Adrenal gland (tissue), 12 donors: ENCODE measurements around the gene DEF6. TPM values are rescaled to one million over a fixed set of nuclear protein-coding genes. Genes with fewer than 3 reads are reported as not detected.
A peak's percentile ranks its signal among the peaks of the same experiment; 100 is the strongest.

Experiments used
- DNase-seq, 7 donors: peaks; one replicate each; pipeline ENCODE4 v3.0.0-alpha.2; 2019 to 2020
- H3K27ac ChIP-seq, 5 donors: fragments of 200-600 bp; sonication (generic) in 4 of 5; 1 replicate in 3 of 5; 2 replicates in 2 of 5; pipeline versions ENCODE4 v1.5.1 to v1.8.0; 2016 to 2020; ENCODE audit warnings: mild to moderate bottlenecking in 1 of 5
- H3K27me3 ChIP-seq: fragments of 200-600 bp; 2 replicates; pipeline ENCODE4 v1.8.0; 2021
- H3K36me3 ChIP-seq, 2 donors: fragments of 200-600 bp; replicated peaks in 1 of 2; 1 replicate in 1 of 2; 2 replicates in 1 of 2; pipeline versions ENCODE4 v1.5.1 to v1.8.0; 2018 to 2022
- H3K4me1 ChIP-seq, 2 donors: fragments of 200-600 bp; replicated peaks in 1 of 2; 1 replicate in 1 of 2; 2 replicates in 1 of 2; pipeline versions ENCODE4 v1.5.1 to v1.8.0; 2018 to 2021
- H3K4me3 ChIP-seq, 4 donors: fragments of 200-600 bp; sonication (generic) in 3 of 4; one replicate each; pipeline ENCODE4 v1.5.1; 2016 to 2018
- H3K9me3 ChIP-seq, 3 donors: fragments of 200-600 bp; sonication (generic) in 1 of 3; replicated peaks in 1 of 3; 1 replicate in 2 of 3; 2 replicates in 1 of 3; pipeline versions ENCODE4 v1.5.1 to v1.8.0; 2016 to 2021
- CTCF ChIP-seq, 6 experiments: fragments of 450-650 bp in 4 of 6; fragments of 200-600 bp in 2 of 6; sonication (generic) in 1 of 6; IDR thresholded peaks; 1 replicate in 5 of 6; 2 replicates in 1 of 6; pipeline versions ENCODE4 v1.5.1 to v1.8.0; 2016 to 2021; ENCODE audit warnings: antibody characterized with exemption in 6 of 6, mild to moderate bottlenecking in 2 of 6, moderate library complexity in 1 of 6
- POLR2A ChIP-seq, 2 donors: fragments of 450-650 bp; IDR thresholded peaks; one replicate each; pipeline ENCODE4 v1.6.1; 2017; ENCODE audit warnings: antibody characterized with exemption in 2 of 2, mild to moderate bottlenecking in 2 of 2, moderate library complexity in 1 of 2
- WGBS, 4 donors: extraction: QIAGEN DNeasy Blood & Tissue Kit in 2 of 4; methylation state at CpG; one replicate each; pipeline versions ENCODE4 v1.1.5 to v1.1.7; 2013 to 2017; 5-methylcytosine and 5-hydroxymethylcytosine counted together
- intact Hi-C, 2 donors: fragments of 100-400 bp; cut with DNase I; formaldehyde crosslinking; loops; one replicate each; pipeline versions ENCODE4 v1.14.1 to v1.15.0; 2022 to 2023
- polyA plus RNA-seq, 3 donors: library from polyadenylated mRNA; stranded (reverse); fragments of 200-250 nt in 2 of 3; fragments of 350-450 nt in 1 of 3; fragmentation: Illumina TruSeq in 1 of 3; extraction: RNeasy Lipid Tissue Mini Kit (QIAGEN cat#74804) in 1 of 3; gene quantifications; one replicate each; pipeline ENCODE4 v1.2.3, GENCODE V29; 2013 to 2014
- total RNA-seq, 9 donors: library from RNA; depleted of rRNA in 4 of 9; stranded (reverse); fragments of >200 nt in 4 of 9; fragments of 120-200 nt in 1 of 9; fragmentation: NEBNext Ultra II Directional in 1 of 9; extraction: Animal tissue kit (Norgen Biotek cat#: 25700) in 1 of 9; gene quantifications; one replicate each; pipeline versions ENCODE4 v1.1.0 to v1.2.4, GENCODE V29; 2013 to 2023
- donor health status: healthy with polysubstance abuse.
- donor health status: Bipolar disorder and iron deficiency.
- donor health status: DM: yes; HTN: yes; CAD: no.
- donor health status: DM: no; HTN: no; CAD: no.
- donor health status: DM: no; HTN: no; CAD: no.
- donor health status: DM: yes; HTN: yes; CAD: no.

DEF6 gene
- total and polyA plus RNA-seq, 12 donors: 1.6 to 26.1 (median 6.1) TPM

DNA sequence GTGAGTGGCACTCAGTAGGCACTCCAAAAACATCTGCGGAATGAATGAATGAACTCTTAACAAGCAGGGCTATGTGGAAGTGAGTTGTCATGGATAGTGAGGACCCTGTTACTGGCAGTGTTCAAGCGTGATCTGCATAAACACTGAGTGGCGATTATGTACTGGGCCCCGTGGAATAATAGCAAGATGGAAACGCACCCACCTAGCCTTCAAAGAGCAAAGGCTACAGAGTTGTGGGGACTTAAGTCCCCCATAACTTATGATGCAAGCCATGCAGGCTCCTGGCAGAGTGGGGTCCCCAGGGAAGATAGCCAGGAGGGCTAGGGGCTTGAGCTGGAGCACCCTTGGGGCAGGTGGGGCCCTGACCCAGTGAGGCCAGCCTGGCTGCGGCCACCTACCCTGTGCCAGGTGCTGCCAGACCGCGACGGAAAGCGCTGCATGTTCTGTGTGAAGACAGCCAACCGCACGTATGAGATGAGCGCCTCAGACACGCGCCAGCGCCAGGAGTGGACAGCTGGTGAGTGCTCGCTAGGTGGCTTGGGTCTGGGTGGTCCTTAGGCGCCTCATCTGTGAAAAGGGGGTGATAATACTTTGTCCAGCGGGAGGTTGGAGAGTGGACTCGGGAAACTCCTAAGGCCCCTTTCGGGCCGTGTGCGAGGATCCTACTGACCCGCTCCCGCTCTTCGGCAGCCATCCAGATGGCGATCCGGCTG lies 20.0 kb downstream of the DEF6 start:
- WGBS, 4 donors: 28 to 46% (median 36%) methylated on average over 14 to 28 of the region's 28 CpGs
- no peak for DNase-seq

GRCh38 chr6:35318196-35319171 lies 20.9 kb downstream of the DEF6 start:
- TF ChIP-seq POLR2A (IDR thresholded peaks at IDR 0.05): no peak
- TF ChIP-seq CTCF (IDR thresholded peaks at IDR 0.05): peak in 1 of 6 experiments; percentile 3
- peak overlapping the region in 2 of 4 donors; percentile 35 to 56 for H3K4me3 ChIP-seq
- intact Hi-C loops: no loop called here
- peak; percentile 79 to 89 (median 82) for DNase-seq
- H3K27me3 ChIP-seq: no peaks in the 10 kb centered on the region
- peak overlapping the region in 2 of 5 donors; percentile 10 to 15 for H3K27ac ChIP-seq
- WGBS, 4 donors: 20 to 43% (median 32%) methylated on average over 38 to 55 of the region's 55 CpGs
- no peaks in the 10 kb centered on the region for H3K36me3 ChIP-seq
- H3K4me1 ChIP-seq: peaks cover 5 to 10% of the 10 kb centered on the region in 2 donors
- H3K9me3 ChIP-seq: no peaks in the 10 kb centered on the region

More for the DNA sequence above, 20.0 kb downstream of the DEF6 start:
- no peaks in the 10 kb centered on the region for H3K36me3 ChIP-seq
- peak overlapping the region in 1 of 5 donors; percentile 10 for H3K27ac ChIP-seq
- peak overlapping the region in 2 of 4 donors; percentile 35 to 56 for H3K4me3 ChIP-seq
- H3K27me3 ChIP-seq: no peaks in the 10 kb centered on the region
- no peaks in the 10 kb centered on the region for H3K9me3 ChIP-seq
- TF ChIP-seq CTCF (IDR thresholded peaks at IDR 0.05): no peak
- no peak for TF ChIP-seq POLR2A (IDR thresholded peaks at IDR 0.05)
- peaks cover 5 to 13% of the 10 kb centered on the region in 2 donors for H3K4me1 ChIP-seq
- intact Hi-C loops: no loop called here

DNA sequence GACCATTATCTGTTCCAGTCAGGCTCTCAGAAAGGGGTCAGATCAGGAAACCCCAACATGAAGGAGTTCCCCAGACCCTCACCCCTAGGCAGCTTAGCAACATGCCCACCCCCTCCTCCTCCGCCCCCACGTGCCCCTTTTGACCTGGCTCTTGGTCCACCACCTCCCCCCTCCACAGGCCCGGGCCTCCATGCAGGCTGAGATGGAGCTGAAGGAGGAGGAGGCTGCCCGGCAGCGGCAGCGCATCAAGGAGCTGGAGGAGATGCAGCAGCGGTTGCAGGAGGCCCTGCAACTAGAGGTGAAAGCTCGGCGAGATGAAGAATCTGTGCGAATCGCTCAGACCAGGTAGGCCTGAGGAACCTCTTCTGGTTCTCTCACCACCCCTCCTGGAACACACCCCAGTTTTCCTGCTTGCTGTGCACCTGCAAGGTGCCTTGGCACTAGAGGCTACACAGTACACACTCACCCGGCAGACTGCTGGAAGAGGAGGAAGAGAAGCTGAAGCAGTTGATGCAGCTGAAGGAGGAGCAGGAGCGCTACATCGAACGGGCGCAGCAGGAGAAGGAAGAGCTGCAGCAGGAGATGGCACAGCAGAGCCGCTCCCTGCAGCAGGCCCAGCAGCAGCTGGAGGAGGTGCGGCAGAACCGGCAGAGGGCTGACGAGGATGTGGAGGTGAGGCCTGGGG lies 21.9 kb downstream of the DEF6 start:
- H3K4me1 ChIP-seq: peaks cover 5 to 10% of the 10 kb centered on the region in 2 donors
- WGBS, 4 donors: 93 to 97% (median 94%) methylated on average over 9 to 20 of the region's 20 CpGs
- TF ChIP-seq CTCF (IDR thresholded peaks at IDR 0.05): no peak
- no peak for TF ChIP-seq POLR2A (IDR thresholded peaks at IDR 0.05)
- H3K9me3 ChIP-seq: no peaks in the 10 kb centered on the region
- no peak overlapping the region for H3K4me3 ChIP-seq
- H3K27ac ChIP-seq: no peak overlapping the region
- H3K36me3 ChIP-seq: no peaks in the 10 kb centered on the region
- H3K27me3 ChIP-seq: no peaks in the 10 kb centered on the region
- DNase-seq: no peak
- intact Hi-C loops: no loop called here

GRCh38 chr6:35320031-35320410 lies 22.4 kb downstream of the DEF6 start:
- 92 to 98% (median 94%) methylated on average over 2 of the region's 2 CpGs for WGBS, 4 donors
- H3K4me1 ChIP-seq: peaks cover 5 to 10% of the 10 kb centered on the region in 2 donors
- no peaks in the 10 kb centered on the region for H3K27me3 ChIP-seq
- H3K4me3 ChIP-seq: no peak overlapping the region
- intact Hi-C loops: no loop called here
- H3K27ac ChIP-seq: no peak overlapping the region
- H3K9me3 ChIP-seq: no peaks in the 10 kb centered on the region
- DNase-seq: no peak
- TF ChIP-seq CTCF (IDR thresholded peaks at IDR 0.05): no peak
- no peak for TF ChIP-seq POLR2A (IDR thresholded peaks at IDR 0.05)
- no peaks in the 10 kb centered on the region for H3K36me3 ChIP-seq
